ENCODE measurements around the gene TTC7B.

TTC7B gene

DNA sequence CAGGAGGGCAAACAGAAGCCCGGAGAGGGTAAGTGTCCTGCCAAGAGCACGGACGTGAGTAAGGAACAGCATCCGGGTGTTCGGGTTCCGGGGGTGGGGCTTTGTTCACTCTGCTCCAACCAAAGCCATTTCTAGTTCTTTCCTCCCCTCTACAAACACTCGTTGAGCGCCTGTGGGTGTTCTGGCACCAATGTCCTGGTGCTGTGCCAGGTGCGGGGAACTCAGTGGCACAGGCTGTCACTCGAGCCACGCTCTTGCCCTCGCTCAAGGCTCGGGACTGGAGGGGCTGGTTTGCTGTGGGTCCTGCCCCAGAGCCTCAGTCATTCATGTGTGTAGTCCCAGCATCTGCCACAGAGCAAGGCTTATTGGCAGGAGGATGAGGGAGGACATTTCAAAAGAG lies 261.9 kb downstream of the TTC7B start:
- DNase-seq: no peak

DNA sequence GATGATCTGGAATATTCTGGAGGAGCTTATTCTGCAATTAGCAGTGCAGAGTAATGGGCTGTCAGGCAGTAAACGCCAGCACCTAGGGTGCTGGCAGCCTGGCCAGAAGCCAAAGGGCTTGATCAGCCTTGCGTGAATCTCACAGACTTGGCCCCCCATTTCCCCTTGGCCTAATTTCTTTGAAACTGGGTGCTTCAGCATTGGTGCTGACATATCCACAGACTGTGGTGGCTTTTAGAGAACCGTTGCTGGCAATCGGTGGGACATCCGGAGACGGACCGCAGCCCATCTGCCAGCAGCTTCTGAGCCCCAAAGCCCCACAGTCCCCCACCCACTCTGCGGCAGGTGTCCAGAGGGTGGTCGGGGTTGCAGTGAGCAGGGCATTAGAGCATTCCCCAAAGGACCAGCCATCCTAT lies 262.3 kb downstream of the TTC7B start:
- DNase-seq: no peak

DNA sequence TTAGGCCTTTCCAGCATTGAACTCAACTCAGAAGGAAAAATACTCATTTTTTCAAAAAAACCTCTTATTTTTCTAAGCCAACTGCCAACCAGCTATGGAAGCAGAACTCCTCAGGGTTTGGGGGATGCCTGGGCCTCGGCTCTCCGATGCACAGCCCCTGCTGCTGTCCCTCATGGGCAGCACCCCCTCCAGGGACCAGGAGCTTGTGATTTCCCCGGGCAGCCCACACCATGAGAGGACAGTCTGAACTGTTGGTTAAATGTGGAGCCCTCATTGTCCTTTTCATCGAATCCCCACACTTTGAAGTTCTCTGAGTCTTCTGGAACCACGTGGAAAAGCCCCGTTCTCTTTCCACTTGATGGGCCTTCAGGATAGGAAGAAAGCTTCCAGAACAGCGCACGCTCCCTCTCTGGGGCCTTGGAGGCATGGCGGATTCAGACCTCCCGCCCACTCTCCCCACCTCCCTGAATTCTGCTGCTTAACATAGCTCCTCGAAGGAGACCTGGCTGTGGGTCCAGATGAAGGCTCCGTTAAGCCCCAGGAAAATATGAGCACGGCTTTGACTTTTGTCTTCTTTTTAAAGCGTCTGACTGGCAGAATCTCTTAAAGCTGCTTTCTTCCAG lies 262.8 kb downstream of the TTC7B start:
- DNase-seq: no peak

DNA sequence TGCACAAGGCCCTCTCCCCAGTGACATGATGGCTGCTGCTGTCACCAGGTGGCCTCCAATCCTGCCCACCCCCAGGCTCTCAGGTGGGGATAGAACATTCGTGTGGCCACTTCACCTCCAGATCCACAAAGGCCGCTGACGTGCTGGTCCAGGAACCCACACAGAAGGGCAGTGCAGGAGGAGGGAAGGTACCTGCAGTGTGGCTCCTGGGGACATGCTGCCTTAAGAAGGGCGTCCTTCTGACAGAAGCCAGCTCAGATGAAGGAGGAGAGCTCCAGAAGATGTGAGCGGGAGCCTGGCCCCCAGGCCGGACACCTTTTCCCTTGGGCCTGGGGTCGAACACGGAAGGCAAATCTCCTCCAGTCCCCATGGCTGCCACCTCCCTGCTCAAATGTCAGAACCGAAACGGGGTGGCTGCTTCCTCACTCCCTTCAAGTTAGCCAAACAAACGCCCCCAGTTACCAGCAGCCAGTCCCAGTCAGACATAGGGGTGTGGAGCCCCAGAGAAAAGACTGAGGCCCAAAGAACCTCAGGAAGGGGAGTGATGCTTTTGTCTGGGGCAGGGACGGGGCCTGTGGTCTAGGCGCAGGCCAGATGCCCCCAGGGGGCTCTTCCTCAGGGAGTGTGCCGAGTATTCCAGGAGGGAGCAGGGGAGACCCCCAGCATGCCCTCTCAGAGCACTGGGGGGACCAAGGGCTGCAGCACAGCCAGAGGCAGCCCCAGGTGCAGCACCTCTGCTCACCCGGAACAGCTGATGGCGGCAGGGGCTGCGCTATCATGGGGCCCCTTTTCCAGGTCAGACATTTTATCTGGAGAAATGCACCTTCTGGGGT lies 263.5 kb downstream of the TTC7B start:
- no peak for DNase-seq

DNA sequence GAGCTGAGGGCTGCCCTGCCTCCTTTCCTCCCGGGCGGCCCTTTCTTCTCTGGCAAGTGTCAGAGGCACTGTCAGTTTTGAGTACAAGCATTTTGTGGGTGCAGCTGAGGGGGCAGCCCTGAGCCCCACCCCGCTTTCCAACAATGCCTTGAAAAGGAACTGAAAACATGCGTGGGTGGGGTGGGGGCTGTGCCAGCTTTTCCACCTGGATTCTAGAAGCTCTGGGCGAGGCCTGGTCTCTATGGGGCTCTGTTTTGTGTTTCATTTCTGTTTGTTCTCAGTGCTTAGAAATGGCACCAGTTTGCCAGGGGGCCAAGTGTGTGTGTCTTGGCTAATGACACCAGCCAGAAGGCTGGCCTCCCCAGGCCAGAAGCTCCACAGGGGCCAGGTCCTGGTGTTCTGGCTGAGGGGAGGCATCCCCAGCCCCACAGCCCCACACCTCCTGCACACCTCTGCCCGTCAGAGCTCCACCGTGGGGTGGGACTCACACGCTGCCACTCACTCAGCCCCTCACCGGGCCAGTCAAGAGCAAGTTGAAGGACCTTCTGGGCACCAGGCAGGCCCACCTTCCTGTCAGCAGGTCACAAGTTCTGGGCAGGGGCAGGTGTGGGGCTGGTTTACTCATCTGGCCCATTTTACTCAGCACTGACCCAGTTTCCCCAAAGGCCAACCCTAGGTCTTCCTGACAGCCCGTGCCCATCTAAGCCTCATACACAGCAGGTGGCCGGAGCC lies 264.3 kb downstream of the TTC7B start:
- DNase-seq: no peak

- no peak for DNase-seq
Measured at GRCh38 chr14:90551070-90551704, 265.0 kb downstream of the TTC7B start.

GRCh38 chr14:90549794-90550641 lies 266.2 kb downstream of the TTC7B start:
- no peak for DNase-seq

DNA sequence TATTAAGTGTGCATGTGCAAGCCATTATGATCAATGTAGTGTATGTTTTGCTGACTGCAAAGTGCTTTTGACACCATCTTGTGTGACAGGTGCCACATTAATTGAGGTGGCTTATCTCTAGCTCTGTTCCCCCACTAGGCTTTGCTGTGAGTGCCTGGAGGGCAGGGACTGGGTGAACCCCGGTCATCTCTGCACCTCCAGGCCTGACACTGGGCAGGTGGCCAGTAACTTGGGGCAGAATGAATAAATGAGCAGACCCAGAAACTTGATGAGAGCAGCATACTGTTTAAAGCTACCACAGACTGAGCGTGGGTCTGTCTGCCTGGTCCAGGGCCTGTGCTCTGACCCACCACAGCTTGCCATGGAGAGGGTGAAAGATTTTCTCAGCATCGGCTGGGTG lies 267.8 kb downstream of the TTC7B start:
- DNase-seq: no peak

DNA sequence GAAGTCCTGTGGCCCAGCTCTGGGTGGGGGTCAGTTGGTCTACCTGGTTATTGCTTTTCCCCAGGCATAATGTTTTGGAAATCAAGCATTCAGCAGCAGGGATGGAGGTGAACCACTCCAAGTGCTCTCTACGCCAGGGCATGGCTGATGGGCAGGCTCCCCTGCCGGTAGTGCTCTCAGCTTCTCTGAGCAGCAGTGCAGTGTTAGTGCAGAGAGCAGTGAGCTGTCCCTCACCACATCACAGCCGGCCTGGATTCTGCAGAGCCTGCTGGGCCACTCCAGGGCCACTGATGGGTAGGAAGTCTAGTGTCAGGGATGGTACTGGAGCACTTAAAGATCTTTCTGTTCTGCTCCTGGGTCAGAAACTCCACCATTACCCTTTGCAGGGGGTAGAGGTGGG lies 268.3 kb downstream of the TTC7B start:
- DNase-seq: no peak

DNA sequence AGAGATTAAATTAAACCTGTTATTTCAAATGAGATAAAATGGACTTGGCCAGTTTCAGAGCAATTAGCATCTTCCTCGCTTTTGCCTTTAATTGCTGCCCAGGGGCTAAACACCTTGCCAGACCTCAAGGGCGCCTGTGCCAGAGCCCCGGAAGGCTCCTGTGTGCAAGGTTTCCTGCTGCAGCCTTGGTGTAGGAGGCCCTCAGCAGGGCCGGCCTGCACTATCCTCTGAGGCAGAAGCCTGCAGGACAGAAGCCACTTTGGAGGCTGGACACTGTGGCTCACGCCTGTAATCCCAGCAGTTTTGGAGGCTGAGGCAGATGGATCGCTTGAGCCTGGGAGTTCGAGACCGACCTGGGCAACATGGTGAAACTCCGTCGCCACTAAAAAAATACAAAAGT lies 269.0 kb downstream of the TTC7B start:
- no peak for DNase-seq

- DNase-seq: no peak
Measured at GRCh38 chr14:90546767-90547166, 269.5 kb downstream of the TTC7B start.

DNA sequence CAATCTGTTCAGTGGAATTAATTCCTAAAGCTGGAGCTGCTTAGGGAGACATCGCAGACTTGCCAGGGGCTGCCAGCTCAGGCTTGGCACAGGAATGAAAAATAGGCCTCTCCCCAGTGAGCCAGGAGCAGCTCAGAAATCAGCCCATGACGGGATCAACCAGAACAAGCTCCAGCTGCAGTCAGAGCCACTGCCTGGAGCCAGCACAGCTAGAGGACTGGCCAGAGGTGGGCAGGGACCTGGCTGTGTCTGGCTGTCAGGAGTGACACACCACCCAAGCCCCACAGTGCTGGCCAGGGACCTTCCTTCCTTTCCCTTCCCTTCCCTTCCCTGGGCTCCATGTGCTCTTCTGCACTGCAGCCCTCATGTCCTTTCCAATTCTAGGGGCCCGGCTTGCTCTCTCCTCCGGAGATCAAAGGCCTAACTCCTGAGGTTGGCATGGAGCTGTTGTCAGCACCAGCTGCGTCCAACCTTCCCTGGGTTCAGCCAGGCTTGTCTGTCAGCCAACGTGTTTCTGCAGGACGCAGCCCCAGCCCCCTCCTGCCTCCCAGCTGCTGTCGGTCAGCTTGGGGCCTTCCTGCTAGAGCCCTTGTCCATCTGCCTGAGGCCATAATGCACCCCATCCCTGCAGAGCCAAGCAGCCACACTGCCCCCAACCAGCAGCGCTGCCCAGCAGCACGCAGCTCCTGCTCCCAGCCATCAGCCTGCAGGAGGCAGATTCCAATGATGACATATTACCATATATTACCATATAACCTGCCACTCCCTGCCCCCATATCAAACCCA lies 270.1 kb downstream of the TTC7B start:
- DNase-seq: no peak

GRCh38 chr14:90545382-90545781 lies 270.8 kb downstream of the TTC7B start:
- no peak for DNase-seq

GRCh38 chr14:90544971-90545370 lies 271.3 kb downstream of the TTC7B start:
- no peak for DNase-seq

- DNase-seq: no peak
Measured at GRCh38 chr14:90544566-90544965, 271.7 kb downstream of the TTC7B start.

GRCh38 chr14:90543876-90544275 lies 272.4 kb downstream of the TTC7B start:
- DNase-seq: no peak

DNA sequence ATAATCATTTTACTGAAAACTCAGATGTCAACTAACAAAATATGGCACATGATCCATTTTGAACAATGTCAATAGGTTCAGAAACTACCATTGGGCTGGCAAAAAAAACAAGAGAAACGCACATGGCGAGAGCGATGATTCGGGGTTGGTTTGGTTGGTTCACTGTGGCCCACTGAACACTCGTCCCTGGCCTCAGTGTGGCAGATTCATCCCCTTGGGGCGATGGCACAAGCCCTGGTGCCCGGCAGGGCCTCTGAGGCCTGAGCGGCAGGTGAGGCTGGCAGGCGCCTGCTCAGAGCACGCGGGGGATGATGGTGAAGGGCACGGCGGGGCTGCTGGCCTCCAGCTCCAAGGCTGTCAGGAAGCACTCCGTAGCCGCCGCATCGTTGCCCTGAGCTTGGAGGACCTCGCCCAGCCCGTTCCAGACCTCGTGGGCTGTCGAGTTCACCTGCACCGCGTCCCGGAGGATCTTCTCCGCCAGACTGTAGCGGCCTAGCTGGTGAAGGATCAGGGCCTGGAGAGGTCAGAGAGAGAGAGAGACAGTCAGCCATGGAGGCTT lies 275.1 kb downstream of the TTC7B start:
- DNase-seq: no peak

- no peak for DNase-seq
Measured at GRCh38 chr14:90540437-90540836, 275.8 kb downstream of the TTC7B start.

DNA sequence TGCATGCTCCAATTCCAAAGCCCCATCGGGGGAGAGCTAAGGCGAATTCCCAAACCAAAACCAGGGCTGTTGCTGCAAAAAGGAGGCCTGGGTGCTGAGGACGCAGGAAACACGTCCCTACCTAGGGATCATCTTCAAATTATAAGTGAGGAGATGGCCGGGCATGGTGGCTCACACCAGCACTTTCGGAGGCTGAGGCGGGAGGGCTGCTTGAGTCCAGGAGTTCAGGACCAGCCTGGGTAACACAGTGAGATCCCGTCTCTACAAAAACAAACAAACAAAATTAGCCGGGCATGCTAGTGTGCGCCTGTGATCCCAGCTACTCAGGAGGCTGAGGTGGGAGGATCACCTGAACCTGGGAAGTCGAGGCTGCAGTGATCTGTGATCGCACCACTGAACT lies 276.2 kb downstream of the TTC7B start:
- no peak for DNase-seq

DNA sequence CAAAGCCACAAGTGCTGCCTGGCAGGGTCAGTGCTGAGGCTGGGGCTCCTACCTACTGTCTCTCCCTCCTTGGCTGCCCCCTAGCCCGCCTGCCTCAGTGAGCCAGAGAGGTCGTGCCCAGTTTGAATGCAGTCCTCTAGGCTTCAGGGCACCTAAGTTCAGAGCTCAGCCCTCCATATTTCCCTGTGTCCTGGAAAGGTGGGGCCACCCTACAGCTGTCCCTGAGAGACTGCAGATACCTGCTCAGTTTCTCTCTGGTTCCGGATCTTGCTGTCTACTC lies 276.8 kb downstream of the TTC7B start:
- DNase-seq: no peak

DNA sequence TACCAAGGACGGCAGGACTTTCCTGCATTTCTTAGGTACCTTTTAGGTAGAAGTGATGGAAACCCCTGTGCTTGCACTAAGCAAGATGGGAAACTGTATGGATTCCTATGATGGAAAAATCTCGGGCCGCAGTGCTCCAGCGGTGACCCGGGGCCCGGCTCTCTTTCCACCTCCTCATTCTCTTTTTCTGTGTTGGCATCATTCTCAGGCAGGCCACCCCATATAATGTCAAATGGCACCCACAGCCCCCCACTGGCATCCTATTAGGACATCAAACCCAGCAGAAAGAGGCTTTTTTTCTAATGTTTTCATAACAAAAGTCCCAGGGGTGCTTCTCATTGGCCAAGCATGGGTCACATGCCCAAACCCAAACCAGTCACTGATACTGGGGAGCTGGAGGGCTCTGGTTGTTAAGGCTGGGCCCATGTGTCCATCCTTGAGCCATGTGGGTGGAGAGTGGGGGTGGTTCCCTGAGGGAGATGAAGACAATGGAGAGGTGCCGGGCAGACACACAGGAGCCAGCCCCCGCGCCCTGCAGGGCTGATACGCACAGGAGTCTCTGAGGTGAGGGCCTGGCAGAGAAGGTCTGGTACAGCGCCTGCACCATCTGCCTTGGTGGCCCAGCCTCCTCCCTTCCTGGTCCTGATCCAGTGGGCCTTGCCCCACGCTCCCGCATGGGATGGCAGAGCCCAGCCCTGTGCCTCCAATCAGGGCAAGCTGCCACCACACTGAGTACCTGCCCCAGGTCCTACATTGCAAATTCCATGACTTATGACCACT lies 277.3 kb downstream of the TTC7B start:
- no peak for DNase-seq
